DMS114 treated with DMSO at 0.1 percent for 48 hours (cell line): Measurements from ENCODE around the gene HMOX2.

ENCODE experiments used
- DNase-seq: peaks from one replicate; lab custom pipeline; 2025; ENCODE audit not compliant: unreplicated experiment; lab: John Stamatoyannopoulos, UW

The HMOX2 gene

DNA sequence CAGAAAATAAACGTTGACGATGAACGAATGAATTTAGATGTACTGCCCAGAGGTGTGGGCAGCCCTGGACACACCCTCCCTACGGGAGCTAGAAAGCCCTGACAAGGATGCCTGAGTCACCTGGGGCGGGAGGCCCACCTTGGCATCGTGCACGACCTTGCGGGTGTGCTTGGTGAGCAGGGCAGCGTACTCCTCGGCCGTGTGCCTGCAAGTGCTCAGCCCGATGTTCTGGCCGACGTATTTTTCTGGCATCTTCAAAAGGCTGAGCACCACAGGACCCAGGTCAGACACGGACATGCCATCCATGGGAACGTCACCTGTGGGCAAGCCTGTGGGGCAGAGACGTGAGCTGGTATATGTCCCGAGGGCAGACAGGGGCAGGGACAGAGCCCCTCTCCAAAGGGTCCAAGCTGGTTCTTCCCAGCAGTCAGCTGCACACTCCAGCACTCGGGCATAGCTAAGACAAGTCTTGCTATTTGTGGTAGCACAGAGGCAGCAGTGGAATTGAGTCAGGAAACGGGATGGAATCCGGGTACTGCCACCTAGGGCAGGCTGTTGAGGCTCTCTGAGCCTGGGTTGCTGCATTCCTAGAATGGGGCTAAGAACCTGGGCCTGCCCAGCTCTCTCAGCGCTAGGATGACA lies 12.6 kb upstream of the HMOX2 start:
- no peak for DNase-seq

GRCh38 chr16:4465977-4466779 lies 10.0 kb upstream of the HMOX2 start:
- no peak for DNase-seq

DNA sequence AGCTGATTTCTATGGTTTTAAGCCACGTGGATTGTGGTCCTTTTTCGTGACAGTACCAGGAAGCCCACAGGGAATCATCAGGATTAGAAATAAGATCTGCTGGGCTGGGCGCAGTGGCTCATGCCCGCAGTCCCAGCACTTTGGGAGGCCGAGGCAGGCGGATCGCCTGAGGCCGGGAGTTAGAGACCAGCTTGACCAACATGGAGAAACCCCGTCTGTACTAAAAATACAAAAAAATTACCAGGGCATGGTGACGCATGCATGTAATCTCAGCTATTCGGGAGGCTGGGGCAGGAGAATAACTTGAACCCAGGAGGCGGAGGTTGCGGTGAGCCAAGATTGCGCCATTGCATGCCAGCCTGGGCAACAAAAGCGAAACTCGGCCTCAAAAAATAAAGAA lies 8.3 kb upstream of the HMOX2 start:
- no peak for DNase-seq

- DNase-seq, result no peak
These were observed 7.2 kb upstream of the HMOX2 start for GRCh38 chr16:4468972-4469371.

GRCh38 chr16:4471869-4472268 lies 4.3 kb upstream of the HMOX2 start:
- DNase-seq, result no peak

GRCh38 chr16:4472880-4473279 lies 3.3 kb upstream of the HMOX2 start:
- DNase-seq, result no peak

DNA sequence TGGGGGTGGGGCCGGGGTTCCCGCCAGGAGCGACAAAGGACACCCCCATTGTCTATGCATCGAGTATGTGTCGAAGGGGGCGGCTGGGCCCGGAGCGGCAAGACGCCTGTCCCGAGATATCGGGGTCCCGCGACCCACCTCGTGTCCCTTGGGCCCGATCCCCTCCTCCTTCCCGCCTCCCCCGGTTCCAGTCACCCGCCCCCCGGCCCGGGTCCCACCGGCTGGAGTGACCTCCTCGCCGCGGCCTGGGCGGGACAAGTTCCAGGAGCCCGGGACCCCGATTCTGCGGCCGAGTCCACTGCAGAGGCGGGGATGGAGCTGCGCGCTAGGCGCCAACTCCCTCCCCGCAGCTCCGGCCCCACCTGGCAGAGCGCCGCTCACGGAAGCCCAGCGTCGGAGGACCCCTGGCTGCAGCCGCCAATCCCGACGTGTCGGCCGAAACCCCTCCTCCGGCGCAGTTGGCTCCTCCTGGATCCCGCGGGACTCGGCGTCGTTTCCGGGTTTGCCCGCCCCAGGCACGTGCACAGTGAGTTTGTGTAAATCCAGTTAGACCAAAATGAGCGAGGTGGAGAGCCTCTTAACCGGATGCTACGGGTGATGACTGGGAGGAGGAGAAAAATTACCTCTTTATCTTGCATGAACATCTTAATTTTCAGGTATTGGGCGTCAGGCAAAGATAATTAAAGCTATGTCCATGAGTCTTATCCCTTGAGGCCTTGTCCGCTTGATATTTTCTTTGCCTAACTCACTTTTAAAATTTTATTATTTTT lies 1.8 kb upstream of the HMOX2 start, which contains the start of gene NMRAL1:
Gene NMRAL1 (minus strand): TSS at position 434 of the 770 bp plus-strand sequence. CDS start 493 bp downstream, outside the sequence.
- DNase-seq, result peak; percentile 82

DNA sequence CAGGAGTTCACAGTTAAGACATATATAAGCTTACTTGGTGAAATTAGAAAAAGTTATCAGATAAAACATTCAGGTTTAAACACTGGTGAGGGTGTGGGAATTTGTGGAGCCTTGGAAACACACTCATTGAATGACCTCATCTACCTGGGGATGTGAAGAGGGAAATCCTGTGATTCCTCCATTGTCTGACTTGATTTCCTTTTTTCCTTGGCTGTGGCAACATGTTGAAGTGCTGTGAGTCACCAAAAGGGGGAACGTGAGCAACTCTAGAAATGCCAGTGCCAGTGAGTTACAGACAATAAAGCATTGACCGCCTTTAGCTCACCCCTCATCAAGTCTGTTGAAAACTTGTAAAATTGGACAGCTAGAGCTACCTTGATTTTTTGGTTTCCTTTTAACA lies 1.8 kb downstream of the HMOX2 start:
- peak; percentile 13 for DNase-seq

DNA sequence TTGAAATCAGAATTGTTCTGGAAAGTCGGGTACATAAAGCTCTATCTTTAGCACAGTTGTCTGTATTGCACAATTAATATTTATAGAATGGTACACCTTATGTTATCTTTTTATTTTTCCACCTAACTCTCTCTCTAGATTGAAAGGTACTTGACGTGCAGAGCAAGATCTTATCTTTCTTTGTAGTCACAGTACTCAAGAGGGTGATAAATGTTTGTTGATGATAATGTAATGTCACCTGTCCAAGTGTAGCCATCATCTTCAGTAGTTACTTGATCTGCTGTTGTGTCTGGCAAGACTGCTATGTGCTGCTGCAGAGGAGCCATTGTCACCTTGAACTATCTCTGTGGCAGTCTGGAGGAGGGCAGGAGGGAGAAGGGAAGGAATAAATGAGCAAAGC lies 5.3 kb downstream of the HMOX2 start:
- DNase-seq, result no peak

- no peak for DNase-seq
These were observed 5.8 kb downstream of the HMOX2 start for GRCh38 chr16:4481963-4482362.

DNA sequence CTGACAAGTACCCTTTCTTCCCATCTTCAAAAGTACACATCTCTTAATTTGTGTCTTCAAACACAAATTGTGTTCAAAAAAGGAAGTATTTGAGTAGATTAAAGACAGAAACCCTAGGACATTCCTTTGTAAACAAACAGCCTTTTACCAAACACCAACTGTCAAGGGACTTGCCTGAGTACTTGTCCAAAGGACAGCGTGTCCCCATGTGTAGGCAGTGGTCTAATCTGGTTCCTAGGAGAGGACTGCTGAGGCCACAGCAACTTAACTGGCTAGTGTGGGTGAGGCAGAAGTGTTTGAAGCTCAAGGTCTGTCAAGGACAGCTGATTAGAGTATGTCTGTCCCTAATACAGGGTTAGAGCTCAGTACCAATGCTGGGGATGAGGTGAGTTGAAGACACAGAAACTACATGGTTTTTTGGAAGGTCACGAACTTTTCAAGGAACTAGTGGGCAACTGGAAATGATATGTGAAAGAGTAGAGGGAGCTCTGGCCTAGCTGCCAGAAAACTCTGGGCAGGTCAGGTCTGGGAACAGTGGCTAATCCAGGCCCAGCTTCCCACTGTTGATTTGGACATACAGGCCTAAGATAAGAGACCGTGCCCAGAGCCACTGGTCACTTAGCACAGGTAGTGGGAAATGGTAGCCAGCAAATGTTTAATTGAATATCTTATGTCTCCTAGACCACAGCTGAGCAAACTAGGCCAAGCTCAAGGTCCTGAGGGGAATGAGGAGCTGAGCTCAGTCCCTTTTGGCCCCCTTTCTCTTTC lies 10.1 kb downstream of the HMOX2 start:
- DNase-seq, result no peak

GRCh38 chr16:4487955-4488498 lies 11.8 kb downstream of the HMOX2 start:
- no peak for DNase-seq

DNA sequence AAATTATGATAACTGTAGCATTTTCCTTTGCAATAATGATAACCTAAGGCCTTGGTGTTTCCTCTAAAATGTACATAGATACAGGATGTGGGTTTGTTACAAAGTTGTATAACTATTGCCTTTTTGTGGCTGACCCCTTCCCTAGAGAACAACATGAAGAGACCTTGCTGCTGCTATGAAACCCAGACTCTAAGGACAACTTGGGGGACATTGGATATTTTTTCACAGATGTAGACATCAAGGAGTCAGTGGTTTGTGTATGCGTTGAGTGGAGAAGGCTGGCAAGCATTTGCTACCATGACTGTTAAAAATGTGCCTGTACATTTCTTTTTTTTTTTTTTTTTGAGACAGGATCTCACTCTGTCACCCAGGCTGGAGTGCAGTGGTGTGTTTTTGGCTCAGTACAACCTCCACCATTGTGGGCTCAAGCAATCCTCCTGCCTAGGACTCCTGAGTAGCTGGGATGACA lies 12.3 kb downstream of the HMOX2 start:
- DNase-seq, result no peak

- DNase-seq, result no peak
These were observed 12.8 kb downstream of the HMOX2 start for GRCh38 chr16:4489030-4489429.

DNA sequence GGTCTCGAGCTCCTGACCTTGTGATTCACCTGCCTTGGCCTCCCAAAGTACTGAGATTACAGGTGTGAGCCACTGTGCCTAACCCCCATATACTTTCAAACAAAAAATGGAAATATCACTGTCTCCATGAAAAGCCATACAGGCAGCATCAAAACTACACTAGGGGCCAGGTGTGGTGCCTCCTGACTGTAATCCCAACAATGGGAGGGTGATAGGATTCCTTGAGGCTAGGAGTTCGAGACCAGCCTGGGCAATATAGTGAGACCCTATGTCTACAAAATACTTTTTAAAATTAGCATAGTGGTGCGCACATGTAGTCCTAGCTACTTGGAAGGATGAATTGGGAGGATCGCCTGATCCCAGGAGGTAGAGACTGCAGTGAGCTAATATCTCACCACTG lies 15.7 kb downstream of the HMOX2 start:
- no peak for DNase-seq

DNA sequence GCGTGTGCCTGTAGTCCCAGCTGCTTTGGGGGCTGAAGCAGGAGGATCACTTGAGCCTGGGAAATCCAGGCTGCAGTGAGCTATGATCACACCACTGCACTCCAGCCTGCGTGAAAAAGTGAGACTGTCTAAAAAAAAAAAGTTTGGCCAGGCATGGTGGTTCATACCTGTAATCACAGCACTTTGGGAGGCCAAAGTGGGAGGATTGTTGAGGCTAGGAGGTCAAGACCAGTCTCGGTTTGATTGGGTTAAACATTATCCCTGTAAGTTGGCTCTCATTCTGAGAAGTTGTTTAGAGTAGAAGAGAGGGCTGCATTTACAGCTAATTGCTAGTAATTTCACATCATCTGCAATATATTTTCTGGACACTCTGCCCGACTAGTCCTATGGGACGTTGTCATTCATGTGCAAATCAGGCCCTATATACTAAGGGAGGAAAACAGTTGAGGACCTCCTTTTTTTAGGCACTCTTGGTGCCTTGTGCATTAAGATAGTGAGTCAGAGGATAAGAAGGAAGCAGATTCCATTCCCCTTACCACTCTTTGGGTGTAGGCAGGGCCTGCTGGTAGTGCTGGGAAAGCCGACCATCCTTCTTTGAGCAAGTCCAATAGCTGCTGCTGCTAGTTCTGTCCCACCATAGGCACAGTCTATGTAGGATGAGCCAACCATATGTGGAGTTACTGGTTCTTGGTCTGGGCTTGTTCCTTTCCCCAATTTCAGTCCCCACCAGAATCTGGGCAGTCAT lies 18.7 kb downstream of the HMOX2 start:
- no peak for DNase-seq

DNA sequence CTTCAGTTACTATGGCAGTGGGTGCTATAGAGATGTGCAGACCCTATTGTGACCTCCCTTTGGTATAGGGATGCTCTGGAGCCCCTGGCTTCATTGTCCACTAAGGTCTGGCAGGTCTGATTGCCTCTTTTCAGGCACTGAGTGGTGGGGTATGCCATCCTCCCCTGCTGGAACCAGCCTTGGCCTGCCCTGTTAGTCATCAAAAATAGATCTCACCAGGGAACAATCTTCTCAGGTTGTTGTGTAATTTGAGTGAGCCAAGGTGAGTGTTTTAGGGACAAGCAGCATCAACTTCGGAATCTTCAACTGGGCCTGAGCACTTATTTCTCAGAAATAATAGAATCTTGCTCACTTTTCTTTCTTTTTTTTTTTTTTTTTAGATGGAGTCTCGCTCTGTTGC lies 19.6 kb downstream of the HMOX2 start:
- DNase-seq, result no peak

DNA sequence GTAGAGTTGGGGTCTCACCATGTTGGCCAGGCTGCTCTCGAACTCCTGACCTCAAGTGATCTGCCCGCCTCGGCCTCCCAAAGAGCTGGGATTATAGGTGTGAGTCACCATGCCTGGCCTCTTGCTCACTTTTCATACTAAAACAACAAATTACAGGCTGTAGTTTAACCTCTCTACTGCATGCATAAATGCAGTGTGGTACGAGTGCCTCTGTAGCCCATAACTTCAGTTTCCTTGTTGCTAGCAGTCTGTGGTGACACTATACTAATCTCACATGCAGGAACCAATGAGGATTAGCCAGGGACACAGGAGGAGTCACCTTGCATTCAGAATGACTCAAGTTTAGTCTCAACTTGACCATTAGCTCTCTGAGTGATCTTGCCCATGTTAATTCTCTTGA lies 20.1 kb downstream of the HMOX2 start:
- no peak for DNase-seq

GRCh38 chr16:4498546-4499195 lies 22.5 kb downstream of the HMOX2 start:
- DNase-seq, result no peak

GRCh38 chr16:4499196-4499555 lies 23.0 kb downstream of the HMOX2 start:
- DNase-seq, result no peak
